RWPE1 (cell line): ENCODE data around the gene CDK14.

Experiments used
- CTCF ChIA-PET: fragments of 350-600 bp; sonication (Branson Sonifier 250); formaldehyde crosslinking; extraction: SDS; loops from one replicate; lab custom pipeline; 2021; lab: Yijun Ruan, JAX
- POLR2A ChIA-PET: fragments of 400-600 bp; formaldehyde crosslinking; extraction: SDS; loops from one replicate; lab custom pipeline; 2020; ENCODE audit warnings: antibody characterized with exemption; ENCODE audit not compliant: low non-redundant PET; lab: Yijun Ruan, JAX
- DNase-seq: peaks from one replicate; pipeline ENCODE4 v3.0.0; 2012; ENCODE audit warnings: low spot score
- H3K27ac ChIP-seq: fragments of 450-650 bp; 2 replicates; pipeline ENCODE4 v1.5.1; 2017
- TF ChIP-seq, protein P1 (sequence below): fragments of 450-650 bp; conservative IDR thresholded peaks from 2 replicates; pipeline ENCODE4 v1.5.1; 2017; ENCODE audit warnings: low read depth, mild to moderate bottlenecking

CDK14 gene

DNA sequence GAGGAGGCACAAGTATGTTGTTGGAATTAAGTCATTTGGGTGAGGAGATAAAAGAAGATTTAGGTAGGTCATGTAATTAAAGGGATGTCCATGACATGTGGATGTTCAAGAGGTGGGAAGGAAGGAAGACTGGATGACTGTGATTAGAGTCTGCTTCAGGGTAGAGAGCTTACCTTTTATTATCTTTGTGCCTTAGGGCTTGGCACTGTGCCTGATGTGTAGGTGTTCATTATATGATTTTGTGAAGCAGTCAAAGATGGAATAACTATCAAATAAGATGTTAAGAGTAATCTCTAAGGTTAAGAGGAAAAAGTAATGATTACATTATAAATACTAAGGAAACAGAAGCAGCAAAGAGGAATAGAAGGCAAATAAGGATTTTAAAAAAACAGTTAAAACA lies 97.8 kb downstream of the CDK14 start:
- POLR2A ChIA-PET = no interaction called here
- DNase-seq = no peak
- TF ChIP-seq, protein P1, sequence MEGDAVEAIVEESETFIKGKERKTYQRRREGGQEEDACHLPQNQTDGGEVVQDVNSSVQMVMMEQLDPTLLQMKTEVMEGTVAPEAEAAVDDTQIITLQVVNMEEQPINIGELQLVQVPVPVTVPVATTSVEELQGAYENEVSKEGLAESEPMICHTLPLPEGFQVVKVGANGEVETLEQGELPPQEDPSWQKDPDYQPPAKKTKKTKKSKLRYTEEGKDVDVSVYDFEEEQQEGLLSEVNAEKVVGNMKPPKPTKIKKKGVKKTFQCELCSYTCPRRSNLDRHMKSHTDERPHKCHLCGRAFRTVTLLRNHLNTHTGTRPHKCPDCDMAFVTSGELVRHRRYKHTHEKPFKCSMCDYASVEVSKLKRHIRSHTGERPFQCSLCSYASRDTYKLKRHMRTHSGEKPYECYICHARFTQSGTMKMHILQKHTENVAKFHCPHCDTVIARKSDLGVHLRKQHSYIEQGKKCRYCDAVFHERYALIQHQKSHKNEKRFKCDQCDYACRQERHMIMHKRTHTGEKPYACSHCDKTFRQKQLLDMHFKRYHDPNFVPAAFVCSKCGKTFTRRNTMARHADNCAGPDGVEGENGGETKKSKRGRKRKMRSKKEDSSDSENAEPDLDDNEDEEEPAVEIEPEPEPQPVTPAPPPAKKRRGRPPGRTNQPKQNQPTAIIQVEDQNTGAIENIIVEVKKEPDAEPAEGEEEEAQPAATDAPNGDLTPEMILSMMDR = no peak
- CTCF ChIA-PET = no interaction called here
- H3K27ac ChIP-seq = no peak overlapping the region

DNA sequence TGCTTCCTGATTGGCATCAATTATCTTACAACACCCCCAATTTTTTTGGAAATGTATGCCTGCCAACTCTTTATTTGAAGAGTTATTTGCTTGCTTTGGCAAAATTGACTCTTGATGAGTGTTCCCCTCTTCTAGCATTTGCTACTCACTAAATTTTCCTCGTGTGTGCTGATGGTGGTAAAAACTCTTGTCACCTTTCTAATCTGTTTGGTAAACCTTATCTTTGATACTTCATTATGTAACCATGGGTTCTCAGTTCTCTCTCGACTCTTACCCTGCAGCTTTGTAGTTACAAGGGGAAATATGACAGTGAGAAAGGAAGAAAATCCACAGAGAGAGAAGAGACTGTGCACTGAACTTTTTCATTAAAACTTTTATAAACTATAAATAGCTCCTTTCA lies 102.5 kb downstream of the CDK14 start:
- H3K27ac ChIP-seq = no peak overlapping the region
- no peak for DNase-seq
- ChIA-PET CTCF (no interaction called here), POLR2A (no interaction called here)
- TF ChIP-seq, protein P1 = no peak

DNA sequence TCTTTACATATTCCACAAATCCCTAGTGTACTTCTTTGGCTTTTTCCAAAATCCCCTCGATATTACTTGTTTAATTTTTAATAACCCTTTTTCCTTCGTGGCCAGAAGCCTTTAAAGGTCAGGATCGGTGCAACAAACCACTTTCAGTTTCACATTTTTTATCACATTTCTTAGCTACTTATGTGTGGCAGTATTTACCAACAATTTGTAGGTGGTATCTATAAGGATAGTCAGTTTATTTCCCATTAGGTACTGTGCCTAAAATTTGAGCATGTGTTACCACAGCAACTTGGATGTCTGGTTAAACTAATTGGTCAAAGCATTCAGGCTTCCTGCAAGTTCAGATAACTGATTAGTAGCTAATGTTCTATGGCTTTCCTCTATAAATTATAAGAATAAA lies 104.9 kb downstream of the CDK14 start:
- CTCF ChIA-PET = no interaction called here
- TF ChIP-seq, protein P1 = no peak
- POLR2A ChIA-PET = no interaction called here
- H3K27ac ChIP-seq = no peak overlapping the region
- DNase-seq = no peak

DNA sequence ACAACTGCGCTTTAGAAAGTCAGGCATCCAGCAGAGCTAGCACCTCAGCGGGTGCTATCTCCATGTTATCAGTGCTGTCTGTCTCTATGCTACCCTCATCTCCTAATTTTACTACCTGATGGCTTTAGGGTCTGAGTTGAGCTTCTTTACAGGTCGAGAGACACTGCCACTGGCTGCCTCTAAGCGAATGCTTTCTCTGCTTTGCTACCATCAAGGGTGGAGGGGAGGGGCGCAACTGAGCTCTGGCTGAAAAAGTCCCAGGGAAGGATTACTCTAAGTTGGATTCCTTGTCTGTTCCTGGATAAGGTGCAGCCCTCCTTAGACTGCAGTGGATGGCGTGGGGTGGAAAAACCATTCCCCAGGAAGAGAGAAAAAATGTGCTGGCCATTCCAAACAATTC lies 105.7 kb downstream of the CDK14 start:
- H3K27ac ChIP-seq = no peak overlapping the region
- ChIA-PET POLR2A (no interaction called here), CTCF (no interaction called here)
- TF ChIP-seq, protein P1 = no peak
- DNase-seq = no peak

DNA sequence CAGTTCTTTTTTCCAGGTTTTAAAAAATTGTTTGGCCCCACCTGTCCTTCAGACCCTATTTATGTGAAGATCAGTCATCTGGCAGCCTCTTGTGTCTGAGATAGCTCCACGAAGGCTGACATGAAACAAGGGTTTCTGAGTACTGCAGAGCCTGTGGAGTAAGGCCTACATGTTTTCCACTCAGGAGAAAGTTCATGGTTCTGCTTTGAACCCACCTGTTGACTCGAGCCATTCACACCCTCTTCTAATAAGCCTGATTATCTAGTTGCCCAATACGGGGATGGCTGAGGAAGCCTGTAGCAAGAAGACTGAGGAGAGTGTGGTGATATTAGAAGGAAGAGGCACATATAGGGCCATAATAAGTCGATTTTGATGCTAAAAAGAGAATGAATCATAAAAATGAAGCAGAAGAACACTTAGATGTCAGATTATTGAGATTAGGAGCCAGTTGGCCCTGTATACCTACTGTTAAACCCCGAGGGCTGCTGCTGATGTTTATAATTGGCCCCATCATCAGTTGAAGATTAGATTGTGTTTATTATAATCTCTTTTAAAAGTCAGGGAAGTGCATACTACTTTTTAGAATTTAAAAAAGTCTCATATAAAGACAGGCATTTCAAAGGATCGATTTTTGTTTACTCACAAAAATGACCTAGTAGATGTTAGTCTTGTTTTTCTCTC lies 109.4 kb downstream of the CDK14 start:
- POLR2A ChIA-PET = no interaction called here

DNA sequence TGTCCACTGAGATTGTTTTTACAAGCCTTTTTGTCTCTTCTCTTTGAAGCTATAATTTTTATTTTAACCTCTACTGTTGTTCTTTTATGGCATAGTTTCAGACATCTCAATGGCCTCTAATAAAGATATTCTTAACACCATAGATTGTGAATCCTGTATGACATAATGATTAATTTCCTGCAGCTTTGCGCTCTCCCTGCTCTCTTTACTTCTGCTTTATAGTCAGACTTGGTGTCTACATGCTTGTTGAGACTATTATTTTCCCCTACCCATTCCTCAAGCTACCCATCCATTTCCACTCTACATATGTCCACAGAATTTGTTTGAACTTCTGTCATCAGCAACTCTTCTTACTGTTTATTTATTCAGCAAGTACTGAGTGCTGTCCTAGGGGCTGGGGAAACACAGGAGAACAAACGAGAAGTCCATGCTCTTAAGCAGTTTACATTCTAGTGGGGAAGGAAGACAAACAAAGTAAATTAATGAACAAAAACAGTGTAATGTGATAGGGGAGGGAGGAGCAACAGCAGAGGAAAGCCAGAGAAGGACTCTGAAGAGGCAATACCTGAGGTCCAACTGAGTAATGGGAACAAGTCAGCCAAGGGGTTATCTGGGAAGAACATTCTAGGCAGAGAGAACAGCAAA lies 110.1 kb downstream of the CDK14 start:
- TF ChIP-seq, protein P1 = no peak
- CTCF ChIA-PET = no interaction called here
- DNase-seq = no peak
- no peak overlapping the region for H3K27ac ChIP-seq
- POLR2A ChIA-PET = no interaction called here

More for the DNA sequence above, 109.4 kb downstream of the CDK14 start:
- TF ChIP-seq, protein P1 = no peak
- no peak overlapping the region for H3K27ac ChIP-seq
- no peak for DNase-seq
- CTCF ChIA-PET = no interaction called here
